Gastroesophageal sphincter (tissue), 3 donors: ENCODE results near the gene KIRREL1.

ENCODE experiments used
- POLR2A ChIP-seq, 2 donors: fragments of 450-650 bp; IDR thresholded peaks; one replicate each; pipeline ENCODE4 v1.6.1; 2017; ENCODE audit warnings: antibody characterized with exemption in 2 of 2, mild to moderate bottlenecking in 2 of 2, moderate library complexity in 1 of 2
- POLR2AphosphoS5 ChIP-seq: sonication (generic); formaldehyde crosslinking; IDR thresholded peaks from one replicate; pipeline ENCODE4 v1.6.1; 2017; ENCODE audit warnings: antibody characterized with exemption
- TF ChIP-seq, protein P1 (sequence below), 4 experiments: fragments of 200-600 bp in 2 of 4; fragments of 450-650 bp in 2 of 4; sonication (generic) in 1 of 4; IDR thresholded peaks; one replicate each; pipeline ENCODE4 v1.5.1; 2017 to 2019; ENCODE audit warnings: antibody characterized with exemption in 4 of 4, mild to moderate bottlenecking in 2 of 4, moderate library complexity in 2 of 4

DNA sequence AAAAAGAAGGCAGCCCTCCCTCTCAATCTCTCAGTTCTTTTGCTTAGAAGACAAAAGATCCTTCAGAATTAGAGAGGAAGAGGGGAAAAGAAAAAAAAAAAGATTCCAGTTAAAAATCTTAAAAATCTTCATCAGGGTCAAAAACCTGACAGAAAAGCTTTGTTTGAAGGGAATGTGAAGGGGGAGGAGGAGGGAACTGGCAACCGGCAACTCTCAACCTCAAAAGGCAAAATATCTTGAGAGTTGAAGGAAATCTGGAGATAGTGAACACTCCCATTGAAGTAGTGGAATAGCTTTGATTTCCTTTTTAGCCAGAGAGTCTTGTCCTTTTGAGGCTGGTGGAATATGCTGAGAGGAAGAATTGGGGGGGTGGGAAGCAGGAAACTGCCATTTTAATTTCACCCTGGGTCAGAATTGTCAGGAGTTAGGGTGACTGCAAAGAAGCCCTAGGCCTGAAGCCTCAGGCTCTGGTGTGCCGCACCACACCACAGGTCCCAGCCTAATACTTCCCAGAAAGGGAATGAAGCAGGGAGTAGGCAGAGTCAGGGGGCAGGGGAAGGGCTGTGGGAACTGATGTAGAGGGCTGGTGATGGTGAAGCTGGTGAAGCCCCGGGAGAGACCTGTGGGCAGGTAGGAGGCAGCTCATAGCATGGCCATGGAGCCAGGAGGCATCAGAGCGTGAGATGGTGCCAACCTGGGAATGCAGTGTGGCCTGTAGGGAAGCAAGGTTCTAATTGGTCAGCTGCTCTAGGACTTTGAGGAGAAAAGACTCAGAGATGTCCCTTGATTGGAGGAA lies 24.6 kb downstream of the KIRREL1 start:
- TF ChIP-seq, protein P1, sequence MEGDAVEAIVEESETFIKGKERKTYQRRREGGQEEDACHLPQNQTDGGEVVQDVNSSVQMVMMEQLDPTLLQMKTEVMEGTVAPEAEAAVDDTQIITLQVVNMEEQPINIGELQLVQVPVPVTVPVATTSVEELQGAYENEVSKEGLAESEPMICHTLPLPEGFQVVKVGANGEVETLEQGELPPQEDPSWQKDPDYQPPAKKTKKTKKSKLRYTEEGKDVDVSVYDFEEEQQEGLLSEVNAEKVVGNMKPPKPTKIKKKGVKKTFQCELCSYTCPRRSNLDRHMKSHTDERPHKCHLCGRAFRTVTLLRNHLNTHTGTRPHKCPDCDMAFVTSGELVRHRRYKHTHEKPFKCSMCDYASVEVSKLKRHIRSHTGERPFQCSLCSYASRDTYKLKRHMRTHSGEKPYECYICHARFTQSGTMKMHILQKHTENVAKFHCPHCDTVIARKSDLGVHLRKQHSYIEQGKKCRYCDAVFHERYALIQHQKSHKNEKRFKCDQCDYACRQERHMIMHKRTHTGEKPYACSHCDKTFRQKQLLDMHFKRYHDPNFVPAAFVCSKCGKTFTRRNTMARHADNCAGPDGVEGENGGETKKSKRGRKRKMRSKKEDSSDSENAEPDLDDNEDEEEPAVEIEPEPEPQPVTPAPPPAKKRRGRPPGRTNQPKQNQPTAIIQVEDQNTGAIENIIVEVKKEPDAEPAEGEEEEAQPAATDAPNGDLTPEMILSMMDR (IDR thresholded peaks at IDR 0.05) = no peak
- TF ChIP-seq POLR2A (IDR thresholded peaks at IDR 0.05) = no peak
- no peak for TF ChIP-seq POLR2AphosphoS5
